T47D (cell line): ENCODE data around the gene MRPL4.
"Not testable (repeated sequence)": the region's sequence is repeated elsewhere in the genome, so short reads cannot be mapped to it uniquely, and the experiment has no call there.

Experiments
- DNase-seq, 2 experiments: peaks; one replicate each; pipeline versions ENCODE4 v3.0.0 to v3.0.0-alpha.2; 2011 to 2012; ENCODE audit warnings: low read depth in 1 of 2, low spot score in 1 of 2
- JUND ChIP-seq: IDR thresholded peaks from 2 replicates; pipeline ENCODE4 v1.6.1; 2012; ENCODE audit warnings: low read depth
- in situ Hi-C: cut with HindIII; loops from 2 replicates; pipeline ENCODE4 v1.10.0; 2016; ENCODE audit warnings: low sequenced_read_pairs, low pct_unique_long_range_greater_than_20kb

MRPL4 gene

GRCh38 chr19:10278935-10279334 is 26.9 kb downstream of the MRPL4 start:
- no peak for DNase-seq
- TF ChIP-seq JUND, result no peak
- in situ Hi-C loops, result no loop called here

DNA sequence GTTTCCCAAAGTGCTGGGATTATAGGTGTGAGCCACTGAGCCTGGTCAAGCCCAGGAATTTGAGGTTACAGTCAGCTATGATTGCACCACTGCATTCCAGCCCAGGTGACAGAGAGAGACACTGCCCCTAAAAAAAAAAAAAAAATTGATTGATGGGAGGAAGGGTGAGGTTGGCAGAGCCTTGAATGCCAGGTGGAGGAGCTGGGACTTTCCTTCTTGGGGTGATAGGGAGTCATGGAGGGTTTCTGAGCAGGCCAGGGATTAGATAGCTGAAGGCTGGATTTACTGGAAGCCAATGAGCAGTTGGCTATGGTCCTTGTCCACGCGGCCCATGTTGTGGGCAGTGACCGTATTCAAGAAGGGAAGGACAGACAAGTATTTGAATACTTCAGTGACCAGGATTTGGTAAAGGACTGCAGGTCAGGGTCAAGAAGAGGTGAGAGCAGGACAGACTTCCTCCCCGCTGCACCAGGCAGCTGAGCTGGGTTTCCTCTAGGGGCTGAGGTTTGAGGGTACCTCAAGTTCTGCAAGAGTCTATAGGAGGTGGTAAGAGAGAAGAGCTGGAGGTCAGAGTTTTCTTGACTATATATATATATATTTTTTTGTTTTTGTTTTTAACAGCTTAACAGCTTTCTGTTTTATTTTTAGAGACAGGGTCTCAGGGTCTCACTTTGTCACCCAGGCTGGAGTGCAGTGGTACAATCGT is 27.9 kb downstream of the MRPL4 start:
- no peak for DNase-seq
- no peak for TF ChIP-seq JUND
- in situ Hi-C loops, result no loop called here

GRCh38 chr19:10282043-10282442 is 30.0 kb downstream of the MRPL4 start:
- in situ Hi-C loops, DNase-seq: not testable (repeated sequence)

DNA sequence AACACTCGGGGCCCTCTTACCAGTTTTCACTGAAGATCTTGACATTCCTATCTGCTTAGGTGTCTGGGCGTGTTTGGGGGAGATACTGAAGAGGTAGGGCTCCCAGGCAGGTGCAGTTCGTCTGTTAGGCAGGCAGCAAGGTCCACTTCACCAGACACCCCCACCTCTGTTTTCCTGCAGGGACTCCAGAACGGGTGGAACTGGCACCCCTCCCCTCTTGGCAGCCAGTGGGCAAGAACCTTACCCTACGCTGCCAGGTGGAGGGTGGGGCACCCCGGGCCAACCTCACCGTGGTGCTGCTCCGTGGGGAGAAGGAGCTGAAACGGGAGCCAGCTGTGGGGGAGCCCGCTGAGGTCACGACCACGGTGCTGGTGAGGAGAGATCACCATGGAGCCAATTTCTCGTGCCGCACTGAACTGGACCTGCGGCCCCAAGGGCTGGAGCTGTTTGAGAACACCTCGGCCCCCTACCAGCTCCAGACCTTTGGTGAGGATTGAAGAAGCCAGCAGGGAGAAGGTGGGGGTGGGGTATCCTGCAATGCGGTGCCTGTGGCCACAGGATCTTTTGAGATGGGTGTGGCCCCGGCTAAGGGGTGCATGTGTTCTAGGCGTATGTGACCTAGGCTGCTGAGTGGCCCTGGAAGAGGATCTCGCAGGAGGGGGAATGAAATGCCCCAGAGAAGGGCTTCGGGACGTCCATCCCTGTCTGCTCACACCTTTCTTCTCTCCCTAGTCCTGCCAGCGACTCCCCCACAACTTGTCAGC is 31.5 kb downstream of the MRPL4 start:
- in situ Hi-C loops, result no loop called here
- no peak for DNase-seq
- no peak for TF ChIP-seq JUND

DNA sequence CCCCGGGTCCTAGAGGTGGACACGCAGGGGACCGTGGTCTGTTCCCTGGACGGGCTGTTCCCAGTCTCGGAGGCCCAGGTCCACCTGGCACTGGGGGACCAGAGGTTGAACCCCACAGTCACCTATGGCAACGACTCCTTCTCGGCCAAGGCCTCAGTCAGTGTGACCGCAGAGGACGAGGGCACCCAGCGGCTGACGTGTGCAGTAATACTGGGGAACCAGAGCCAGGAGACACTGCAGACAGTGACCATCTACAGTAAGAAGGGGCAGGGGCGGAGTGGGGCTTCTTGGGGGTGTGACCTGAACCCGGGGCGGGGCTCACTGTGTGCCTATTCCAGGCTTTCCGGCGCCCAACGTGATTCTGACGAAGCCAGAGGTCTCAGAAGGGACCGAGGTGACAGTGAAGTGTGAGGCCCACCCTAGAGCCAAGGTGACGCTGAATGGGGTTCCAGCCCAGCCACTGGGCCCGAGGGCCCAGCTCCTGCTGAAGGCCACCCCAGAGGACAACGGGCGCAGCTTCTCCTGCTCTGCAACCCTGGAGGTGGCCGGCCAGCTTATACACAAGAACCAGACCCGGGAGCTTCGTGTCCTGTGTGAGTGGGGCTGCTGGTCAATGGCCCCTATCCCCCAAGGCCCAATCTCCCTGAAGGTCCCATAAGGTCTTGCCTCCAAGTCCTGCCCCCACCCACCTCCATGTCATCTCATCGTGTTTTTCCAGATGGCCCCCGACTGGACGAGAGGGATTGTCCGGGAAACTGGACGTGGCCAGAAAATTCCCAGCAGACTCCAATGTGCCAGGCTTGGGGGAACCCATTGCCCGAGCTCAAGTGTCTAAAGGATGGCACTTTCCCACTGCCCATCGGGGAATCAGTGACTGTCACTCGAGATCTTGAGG is 32.3 kb downstream of the MRPL4 start:
- in situ Hi-C loops, result no loop called here
- TF ChIP-seq JUND, result no peak
- DNase-seq, result no peak

DNA sequence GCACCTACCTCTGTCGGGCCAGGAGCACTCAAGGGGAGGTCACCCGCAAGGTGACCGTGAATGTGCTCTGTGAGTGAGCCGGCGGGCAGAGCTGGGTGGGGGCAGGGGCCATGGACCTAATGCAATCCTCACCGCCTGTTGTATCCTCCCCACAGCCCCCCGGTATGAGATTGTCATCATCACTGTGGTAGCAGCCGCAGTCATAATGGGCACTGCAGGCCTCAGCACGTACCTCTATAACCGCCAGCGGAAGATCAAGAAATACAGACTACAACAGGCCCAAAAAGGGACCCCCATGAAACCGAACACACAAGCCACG is 32.9 kb downstream of the MRPL4 start:
- in situ Hi-C loops, result no loop called here
- no peak for DNase-seq
- TF ChIP-seq JUND, result no peak

DNA sequence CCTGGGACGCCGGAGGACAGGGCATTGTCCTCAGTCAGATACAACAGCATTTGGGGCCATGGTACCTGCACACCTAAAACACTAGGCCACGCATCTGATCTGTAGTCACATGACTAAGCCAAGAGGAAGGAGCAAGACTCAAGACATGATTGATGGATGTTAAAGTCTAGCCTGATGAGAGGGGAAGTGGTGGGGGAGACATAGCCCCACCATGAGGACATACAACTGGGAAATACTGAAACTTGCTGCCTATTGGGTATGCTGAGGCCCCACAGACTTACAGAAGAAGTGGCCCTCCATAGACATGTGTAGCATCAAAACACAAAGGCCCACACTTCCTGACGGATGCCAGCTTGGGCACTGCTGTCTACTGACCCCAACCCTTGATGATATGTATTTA is 33.4 kb downstream of the MRPL4 start:
- in situ Hi-C loops, result no loop called here
- DNase-seq, result no peak
- TF ChIP-seq JUND, result no peak

DNA sequence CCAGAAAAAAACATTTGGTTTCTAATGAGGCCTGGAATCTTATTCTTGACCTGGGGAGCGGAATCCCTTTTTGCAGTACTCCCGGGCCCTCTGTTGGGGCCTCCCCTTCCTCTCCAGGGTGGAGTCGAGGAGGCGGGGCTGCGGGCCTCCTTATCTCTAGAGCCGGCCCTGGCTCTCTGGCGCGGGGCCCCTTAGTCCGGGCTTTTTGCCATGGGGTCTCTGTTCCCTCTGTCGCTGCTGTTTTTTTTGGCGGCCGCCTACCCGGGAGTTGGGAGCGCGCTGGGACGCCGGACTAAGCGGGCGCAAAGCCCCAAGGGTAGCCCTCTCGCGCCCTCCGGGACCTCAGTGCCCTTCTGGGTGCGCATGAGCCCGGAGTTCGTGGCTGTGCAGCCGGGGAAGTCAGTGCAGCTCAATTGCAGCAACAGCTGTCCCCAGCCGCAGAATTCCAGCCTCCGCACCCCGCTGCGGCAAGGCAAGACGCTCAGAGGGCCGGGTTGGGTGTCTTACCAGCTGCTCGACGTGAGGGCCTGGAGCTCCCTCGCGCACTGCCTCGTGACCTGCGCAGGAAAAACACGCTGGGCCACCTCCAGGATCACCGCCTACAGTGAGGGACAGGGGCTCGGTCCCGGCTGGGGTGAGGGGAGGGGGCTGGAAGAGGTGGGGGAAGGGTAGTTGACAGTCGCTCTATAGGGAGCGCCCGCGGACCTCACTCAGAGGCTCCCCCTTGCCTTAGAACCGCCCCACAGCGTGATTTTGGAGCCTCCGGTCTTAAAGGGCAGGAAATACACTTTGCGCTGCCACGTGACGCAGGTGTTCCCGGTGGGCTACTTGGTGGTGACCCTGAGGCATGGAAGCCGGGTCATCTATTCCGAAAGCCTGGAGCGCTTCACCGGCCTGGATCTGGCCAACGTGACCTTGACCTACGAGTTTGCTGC is 35.1 kb downstream of the MRPL4 start, which contains the start of gene ICAM4:
TSS of gene ICAM4 (plus strand) at position 153 of the 935 bp plus-strand sequence. CDS start at position 211, 58 bp downstream.
- no peak for DNase-seq
- in situ Hi-C loops, result no loop called here
- TF ChIP-seq JUND, result no peak

DNA sequence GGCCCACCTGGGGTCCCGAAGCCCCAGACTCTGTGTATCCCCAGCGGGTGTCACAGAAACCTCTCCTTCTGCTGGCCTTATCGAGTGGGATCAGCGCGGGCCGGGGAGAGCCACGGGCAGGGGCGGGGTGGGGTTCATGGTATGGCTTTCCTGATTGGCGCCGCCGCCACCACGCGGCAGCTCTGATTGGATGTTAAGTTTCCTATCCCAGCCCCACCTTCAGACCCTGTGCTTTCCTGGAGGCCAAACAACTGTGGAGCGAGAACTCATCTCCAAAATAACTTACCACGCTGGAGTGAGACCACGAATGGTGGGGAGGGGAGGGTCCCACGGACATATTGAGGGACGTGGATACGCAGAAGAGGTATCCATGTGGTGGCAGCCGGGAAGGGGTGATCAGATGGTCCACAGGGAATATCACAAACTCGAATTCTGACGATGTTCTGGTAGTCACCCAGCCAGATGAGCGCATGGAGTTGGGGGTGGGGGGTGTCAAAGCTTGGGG is 36.7 kb downstream of the MRPL4 start:
- TF ChIP-seq JUND, result no peak
- in situ Hi-C loops, result no loop called here
- no peak for DNase-seq

DNA sequence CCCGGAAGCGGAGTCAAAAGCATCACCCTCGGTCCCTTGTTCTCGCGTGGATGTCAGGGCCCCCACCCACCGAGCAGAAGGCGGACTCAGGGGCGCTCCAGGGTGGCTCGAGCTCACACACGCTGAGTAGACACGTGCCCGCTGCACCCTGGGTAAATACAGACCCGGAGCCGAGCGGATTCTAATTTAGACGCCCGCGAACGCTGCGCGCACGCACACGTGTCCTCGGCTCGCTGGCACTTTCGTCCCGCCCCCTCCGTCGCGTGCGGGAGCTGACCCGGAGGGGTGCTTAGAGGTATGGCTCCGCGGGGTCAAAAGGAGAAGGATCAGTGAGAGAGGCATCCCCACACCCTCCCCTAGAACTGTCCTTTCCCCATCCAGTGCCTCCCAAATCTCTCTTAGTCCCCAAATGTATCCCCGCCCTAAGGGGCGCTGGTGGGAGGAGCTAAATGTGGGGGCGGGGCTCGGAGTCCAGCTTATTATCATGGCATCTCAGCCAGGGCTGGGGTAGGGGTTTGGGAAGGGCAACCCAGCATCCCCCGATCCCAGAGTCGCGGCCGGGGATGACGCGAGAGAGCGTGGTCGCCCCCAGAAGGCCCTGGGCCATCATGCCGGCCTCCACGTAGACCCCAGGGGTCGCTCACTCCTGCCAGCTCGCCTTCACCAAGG is 37.3 kb downstream of the MRPL4 start:
- DNase-seq, result peak in 1 of 2 experiments; percentile 65
- in situ Hi-C loops, result no loop called here

DNA sequence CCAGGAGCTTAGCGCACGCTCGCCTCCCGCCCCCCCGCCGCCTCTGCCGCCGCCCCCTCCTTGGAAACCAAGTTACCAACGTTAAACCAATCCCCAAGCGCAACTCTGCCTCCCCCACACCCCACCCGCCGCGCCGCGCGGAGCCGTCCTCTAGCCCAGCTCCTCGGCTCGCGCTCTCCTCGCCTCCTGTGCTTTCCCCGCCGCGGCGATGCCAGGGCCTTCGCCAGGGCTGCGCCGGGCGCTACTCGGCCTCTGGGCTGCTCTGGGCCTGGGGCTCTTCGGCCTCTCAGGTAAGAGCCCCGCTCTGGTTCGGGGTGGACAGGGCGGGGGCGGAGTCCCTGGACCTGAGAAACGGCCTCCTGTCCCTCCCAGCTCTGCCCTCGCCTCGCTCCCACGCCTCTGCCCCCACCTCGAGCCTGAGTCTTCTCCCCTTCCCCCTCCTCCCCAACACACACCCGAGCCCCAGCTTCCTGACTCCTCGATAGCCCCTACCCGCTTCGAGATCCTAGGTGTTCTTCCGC is 37.9 kb downstream of the MRPL4 start, which contains the start of gene ICAM5:
TSS of gene ICAM5 (plus strand) at position 117 of the 521 bp plus-strand sequence. CDS start at position 209, 92 bp downstream.
- peak in 1 of 2 experiments; percentile 55 for DNase-seq
- in situ Hi-C loops, result no loop called here
- TF ChIP-seq JUND, result no peak

More for the DNA sequence above, 37.3 kb downstream of the MRPL4 start:
- no peak for TF ChIP-seq JUND
